PC-3 (cell line): ENCODE data around the gene DNM1L.

Experiments used
- EZH2 ChIP-seq: fragments of 300-600 bp; sonication (generic); IDR thresholded peaks from one replicate; pipeline ENCODE4 v1.6.1; 2017; ENCODE audit warnings: antibody characterized with exemption, mild to moderate bottlenecking, low read length; ENCODE audit not compliant: unreplicated experiment
- TF ChIP-seq, protein P1 (sequence below): fragments of 300-600 bp; sonication (generic); conservative IDR thresholded peaks from 2 replicates; pipeline ENCODE4 v1.5.1; 2017; ENCODE audit warnings: antibody characterized with exemption, low read depth, mild to moderate bottlenecking, low read length

DNA sequence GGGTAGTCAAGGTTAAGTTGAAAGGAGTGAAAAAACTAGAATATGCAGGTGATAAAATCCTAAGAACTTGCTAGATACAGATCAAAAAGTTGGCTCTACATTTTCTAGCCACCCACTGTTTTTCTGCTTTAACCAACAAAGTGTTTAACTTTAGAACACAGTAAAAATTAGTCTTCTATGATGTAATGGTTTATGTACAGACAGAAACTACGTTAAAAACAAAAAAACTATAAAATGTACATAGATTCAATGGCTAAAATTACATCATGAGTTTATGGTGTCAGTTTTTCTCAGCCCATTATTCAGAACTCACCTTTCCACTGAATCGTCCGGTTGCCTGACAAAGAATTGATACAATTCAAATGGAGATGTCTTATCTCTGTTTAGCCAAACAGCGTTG is 74.5 kb downstream of the DNM1L start:
- TF ChIP-seq, protein P1, sequence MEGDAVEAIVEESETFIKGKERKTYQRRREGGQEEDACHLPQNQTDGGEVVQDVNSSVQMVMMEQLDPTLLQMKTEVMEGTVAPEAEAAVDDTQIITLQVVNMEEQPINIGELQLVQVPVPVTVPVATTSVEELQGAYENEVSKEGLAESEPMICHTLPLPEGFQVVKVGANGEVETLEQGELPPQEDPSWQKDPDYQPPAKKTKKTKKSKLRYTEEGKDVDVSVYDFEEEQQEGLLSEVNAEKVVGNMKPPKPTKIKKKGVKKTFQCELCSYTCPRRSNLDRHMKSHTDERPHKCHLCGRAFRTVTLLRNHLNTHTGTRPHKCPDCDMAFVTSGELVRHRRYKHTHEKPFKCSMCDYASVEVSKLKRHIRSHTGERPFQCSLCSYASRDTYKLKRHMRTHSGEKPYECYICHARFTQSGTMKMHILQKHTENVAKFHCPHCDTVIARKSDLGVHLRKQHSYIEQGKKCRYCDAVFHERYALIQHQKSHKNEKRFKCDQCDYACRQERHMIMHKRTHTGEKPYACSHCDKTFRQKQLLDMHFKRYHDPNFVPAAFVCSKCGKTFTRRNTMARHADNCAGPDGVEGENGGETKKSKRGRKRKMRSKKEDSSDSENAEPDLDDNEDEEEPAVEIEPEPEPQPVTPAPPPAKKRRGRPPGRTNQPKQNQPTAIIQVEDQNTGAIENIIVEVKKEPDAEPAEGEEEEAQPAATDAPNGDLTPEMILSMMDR, result no peak
- no peak for TF ChIP-seq EZH2
